ENCODE results near the gene KCTD10. TPM values are rescaled to one million over a fixed set of nuclear protein-coding genes. Genes with fewer than 3 reads are reported as not detected.

Gene KCTD10
- total RNA-seq, 1 experiment from 2014 or later, result 41.5 TPM

GRCh38 chr12:109519787-109520186 lies 42.7 kb upstream of the KCTD10 start:
- intact Hi-C loops (cut with micrococcal nuclease; ENCODE audit: unreplicated experiment), result loop anchor here (2.0 kb wide), 1 partner anchor 53 kb away; the partner anchor contains the start of genes MMAB and MVK
- Mint-ChIP-seq H3K27me3 (ENCODE audit: insufficient read depth, unreplicated experiment) (no peaks in the 10 kb centered on the region), H3K9me3 (ENCODE audit: unreplicated experiment) (no peaks in the 10 kb centered on the region), H3K4me1 (ENCODE audit: low read depth, unreplicated experiment) (no peaks in the 10 kb centered on the region), H3K27ac (ENCODE audit: unreplicated experiment) (no peak overlapping the region), H3K36me3 (ENCODE audit: insufficient read depth, unreplicated experiment) (no peaks in the 10 kb centered on the region), H3K4me3 (ENCODE audit: unreplicated experiment) (no peak overlapping the region)
- no peak for TF ChIP-seq CTCF (IDR thresholded peaks at IDR 0.05; ENCODE audit: insufficient read depth in 1 of 2, low read depth in 1 of 2, low read length in 1 of 2, severe bottlenecking in 1 of 2, unreplicated experiment in 1 of 2)
- no peaks in the 10 kb centered on the region for H3K27me3 ChIP-seq (replicated peaks; ENCODE audit: control insufficient read depth, insufficient read depth, low read length)
- ChIA-PET POLR2A (no interaction called here), CTCF (interaction anchor here (1.0 to 1.5 kb wide), 3 partner anchors 92 to 260 kb away, joined by 3 to 9 read pairs (median 4); no protein-coding TSS in a partner anchor)
- no peaks in the 10 kb centered on the region for H3K4me1 ChIP-seq
- no peak for DNase-seq
- no peaks in the 10 kb centered on the region; the same call in 1 of the 2 replicates for H3K36me3 ChIP-seq (ENCODE audit: control insufficient read depth, insufficient read depth, low read length)
- H3K9me3 ChIP-seq, result no peaks in the 10 kb centered on the region
- H3K4me3 ChIP-seq (ENCODE audit: low read depth, low read length), result no peak overlapping the region
- no TSS peak for BruUV-seq (replicated peaks)

GRCh38 chr12:109518820-109519665 lies 41.9 kb upstream of the KCTD10 start:
- TF ChIP-seq CTCF (IDR thresholded peaks at IDR 0.05; ENCODE audit: insufficient read depth in 1 of 2, low read depth in 1 of 2, low read length in 1 of 2, severe bottlenecking in 1 of 2, unreplicated experiment in 1 of 2), result peak; percentile 87 to 88
- intact Hi-C loops (cut with micrococcal nuclease; ENCODE audit: unreplicated experiment), result loop anchor here (1.0 to 2.0 kb wide), 3 partner anchors 54 to 260 kb away; partner anchors contain the start of genes MMAB and MVK
- Mint-ChIP-seq H3K4me1 (ENCODE audit: low read depth, unreplicated experiment) (no peaks in the 10 kb centered on the region), H3K27me3 (ENCODE audit: insufficient read depth, unreplicated experiment) (no peaks in the 10 kb centered on the region), H3K36me3 (ENCODE audit: insufficient read depth, unreplicated experiment) (no peaks in the 10 kb centered on the region), H3K4me3 (ENCODE audit: unreplicated experiment) (no peak overlapping the region), H3K27ac (ENCODE audit: unreplicated experiment) (no peak overlapping the region), H3K9me3 (ENCODE audit: unreplicated experiment) (no peaks in the 10 kb centered on the region)
- POLR2A ChIA-PET, result no interaction called here
- H3K27me3 ChIP-seq (replicated peaks; ENCODE audit: control insufficient read depth, insufficient read depth, low read length), result no peaks in the 10 kb centered on the region
- H3K9me3 ChIP-seq, result no peaks in the 10 kb centered on the region
- H3K4me1 ChIP-seq, result no peaks in the 10 kb centered on the region
- DNase-seq, result peak in 1 of 2 experiments; percentile 72
- no peak overlapping the region for H3K4me3 ChIP-seq (ENCODE audit: low read depth, low read length)
- CTCF ChIA-PET, result interaction anchor here (0.6 to 1.5 kb wide), 4 partner anchors 91 to 913 kb away, joined by 3 to 9 read pairs (median 4); no protein-coding TSS in a partner anchor
- H3K36me3 ChIP-seq (ENCODE audit: control insufficient read depth, insufficient read depth, low read length), result no peaks in the 10 kb centered on the region; the same call in 1 of the 2 replicates
- no TSS peak for BruUV-seq (replicated peaks)

- H3K4me3 Mint-ChIP-seq (ENCODE audit: unreplicated experiment), result no peak overlapping the region
- TF ChIP-seq CTCF (IDR thresholded peaks at IDR 0.05; ENCODE audit: insufficient read depth in 1 of 2, low read depth in 1 of 2, low read length in 1 of 2, severe bottlenecking in 1 of 2, unreplicated experiment in 1 of 2), result no peak
- no peaks in the 10 kb centered on the region for H3K9me3 ChIP-seq
- no peaks in the 10 kb centered on the region for H3K4me1 ChIP-seq
- no peaks in the 10 kb centered on the region; the same call in 1 of the 2 replicates for H3K36me3 ChIP-seq (ENCODE audit: control insufficient read depth, insufficient read depth, low read length)
- no peaks in the 10 kb centered on the region for H3K36me3 Mint-ChIP-seq (ENCODE audit: insufficient read depth, unreplicated experiment)
- no TSS peak for BruUV-seq (replicated peaks)
- ChIA-PET CTCF (interaction anchor here (1.1 to 1.3 kb wide), 2 partner anchors 257 to 262 kb away, joined by 3 to 7 read pairs; no protein-coding TSS in a partner anchor), POLR2A (no interaction called here)
- intact Hi-C loops (cut with micrococcal nuclease; ENCODE audit: unreplicated experiment), result loop anchor here (1.0 to 2.0 kb wide), 3 partner anchors 55 to 262 kb away; partner anchors contain the start of genes MMAB and MVK
- no peaks in the 10 kb centered on the region for H3K4me1 Mint-ChIP-seq (ENCODE audit: low read depth, unreplicated experiment)
- H3K27ac Mint-ChIP-seq (ENCODE audit: unreplicated experiment), result no peak overlapping the region
- H3K27me3 ChIP-seq (replicated peaks; ENCODE audit: control insufficient read depth, insufficient read depth, low read length), result no peaks in the 10 kb centered on the region
- DNase-seq, result no peak
- no peaks in the 10 kb centered on the region for H3K27me3 Mint-ChIP-seq (ENCODE audit: insufficient read depth, unreplicated experiment)
- no peak overlapping the region for H3K4me3 ChIP-seq (ENCODE audit: low read depth, low read length)
- no peaks in the 10 kb centered on the region for H3K9me3 Mint-ChIP-seq (ENCODE audit: unreplicated experiment)
Measured at GRCh38 chr12:109517619-109518018, 40.5 kb upstream of the KCTD10 start.

Measured in Caco-2 (cell line).